ENCODE data around the gene LHX4.

DNA sequence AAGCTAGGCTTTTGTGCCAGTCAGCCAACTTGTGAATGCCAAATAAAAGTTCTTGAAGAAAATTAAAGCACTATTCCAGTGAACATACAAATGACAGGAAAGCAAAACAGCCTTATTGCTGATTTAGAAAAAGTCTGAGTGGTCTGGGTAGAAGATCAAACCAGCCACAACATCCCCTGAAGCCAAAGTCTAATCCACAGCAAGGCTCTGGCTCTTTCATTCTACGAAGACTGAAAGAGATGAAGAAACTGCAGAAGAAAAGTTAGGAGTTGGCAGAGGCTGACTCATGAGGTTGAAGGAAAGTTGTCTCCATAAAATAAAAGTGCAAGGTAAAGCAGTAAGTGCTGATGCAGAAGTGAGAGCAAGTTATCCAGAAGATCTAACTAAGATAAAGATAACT lies 65.9 kb downstream of the LHX4 start:
- TF ChIP-seq, protein P1, sequence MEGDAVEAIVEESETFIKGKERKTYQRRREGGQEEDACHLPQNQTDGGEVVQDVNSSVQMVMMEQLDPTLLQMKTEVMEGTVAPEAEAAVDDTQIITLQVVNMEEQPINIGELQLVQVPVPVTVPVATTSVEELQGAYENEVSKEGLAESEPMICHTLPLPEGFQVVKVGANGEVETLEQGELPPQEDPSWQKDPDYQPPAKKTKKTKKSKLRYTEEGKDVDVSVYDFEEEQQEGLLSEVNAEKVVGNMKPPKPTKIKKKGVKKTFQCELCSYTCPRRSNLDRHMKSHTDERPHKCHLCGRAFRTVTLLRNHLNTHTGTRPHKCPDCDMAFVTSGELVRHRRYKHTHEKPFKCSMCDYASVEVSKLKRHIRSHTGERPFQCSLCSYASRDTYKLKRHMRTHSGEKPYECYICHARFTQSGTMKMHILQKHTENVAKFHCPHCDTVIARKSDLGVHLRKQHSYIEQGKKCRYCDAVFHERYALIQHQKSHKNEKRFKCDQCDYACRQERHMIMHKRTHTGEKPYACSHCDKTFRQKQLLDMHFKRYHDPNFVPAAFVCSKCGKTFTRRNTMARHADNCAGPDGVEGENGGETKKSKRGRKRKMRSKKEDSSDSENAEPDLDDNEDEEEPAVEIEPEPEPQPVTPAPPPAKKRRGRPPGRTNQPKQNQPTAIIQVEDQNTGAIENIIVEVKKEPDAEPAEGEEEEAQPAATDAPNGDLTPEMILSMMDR (IDR thresholded peaks at IDR 0.05; ENCODE audit: low read depth, low read length, poor library complexity, severe bottlenecking): no peak
- no peak for TF ChIP-seq EZH2phosphoT487 (IDR thresholded peaks at IDR 0.05; ENCODE audit: borderline replicate concordance, low read length)

All from DOHH2 (cell line).